Measurements from ENCODE around the gene PRPSAP2.

DNA sequence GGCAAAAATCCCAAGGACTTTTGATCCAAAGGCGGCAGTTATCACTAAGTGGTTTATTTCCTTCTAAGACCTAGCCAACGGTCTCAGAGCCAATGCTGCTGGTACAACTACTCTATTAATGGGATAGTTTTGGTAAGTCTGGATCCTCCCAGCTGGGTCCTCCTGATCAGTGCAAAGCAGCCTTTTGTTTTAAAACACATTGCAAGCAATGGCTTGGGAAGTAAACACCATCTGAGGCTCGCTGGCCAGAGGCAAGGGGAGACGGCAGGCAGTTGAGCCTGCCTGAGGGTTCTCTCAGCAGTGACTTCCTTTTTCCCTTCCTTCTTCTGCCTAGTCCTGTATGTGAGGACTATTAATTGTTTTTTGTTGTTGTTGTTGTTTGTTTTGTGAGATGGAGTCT lies 92.4 kb downstream of the PRPSAP2 start:
- TF ChIP-seq POLR2A (IDR thresholded peaks at IDR 0.05) = no peak
- TF ChIP-seq, protein P1, sequence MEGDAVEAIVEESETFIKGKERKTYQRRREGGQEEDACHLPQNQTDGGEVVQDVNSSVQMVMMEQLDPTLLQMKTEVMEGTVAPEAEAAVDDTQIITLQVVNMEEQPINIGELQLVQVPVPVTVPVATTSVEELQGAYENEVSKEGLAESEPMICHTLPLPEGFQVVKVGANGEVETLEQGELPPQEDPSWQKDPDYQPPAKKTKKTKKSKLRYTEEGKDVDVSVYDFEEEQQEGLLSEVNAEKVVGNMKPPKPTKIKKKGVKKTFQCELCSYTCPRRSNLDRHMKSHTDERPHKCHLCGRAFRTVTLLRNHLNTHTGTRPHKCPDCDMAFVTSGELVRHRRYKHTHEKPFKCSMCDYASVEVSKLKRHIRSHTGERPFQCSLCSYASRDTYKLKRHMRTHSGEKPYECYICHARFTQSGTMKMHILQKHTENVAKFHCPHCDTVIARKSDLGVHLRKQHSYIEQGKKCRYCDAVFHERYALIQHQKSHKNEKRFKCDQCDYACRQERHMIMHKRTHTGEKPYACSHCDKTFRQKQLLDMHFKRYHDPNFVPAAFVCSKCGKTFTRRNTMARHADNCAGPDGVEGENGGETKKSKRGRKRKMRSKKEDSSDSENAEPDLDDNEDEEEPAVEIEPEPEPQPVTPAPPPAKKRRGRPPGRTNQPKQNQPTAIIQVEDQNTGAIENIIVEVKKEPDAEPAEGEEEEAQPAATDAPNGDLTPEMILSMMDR (IDR thresholded peaks at IDR 0.05) = no peak

Data from upper lobe of left lung (tissue), 4 donors.